ENCODE measurements around the gene BMP5.

BMP5 gene

GRCh38 chr6:55811074-55811473 lies 64.3 kb downstream of the BMP5 start:
- DNase-seq (ENCODE audit: low spot score): no peak

GRCh38 chr6:55802259-55802658 lies 73.1 kb downstream of the BMP5 start:
- no peak for DNase-seq (ENCODE audit: low spot score)

GRCh38 chr6:55798571-55798970 lies 76.8 kb downstream of the BMP5 start:
- no peak for DNase-seq (ENCODE audit: low spot score)

GRCh38 chr6:55794136-55794812 lies 81.1 kb downstream of the BMP5 start:
- DNase-seq (ENCODE audit: low spot score): no peak

- DNase-seq (ENCODE audit: low spot score): no peak
Measured at GRCh38 chr6:55785273-55785672, 90.1 kb downstream of the BMP5 start.

- no peak for DNase-seq (ENCODE audit: low spot score)
Measured at GRCh38 chr6:55782275-55782674, 93.1 kb downstream of the BMP5 start.

- no peak for DNase-seq (ENCODE audit: low spot score)
Measured at GRCh38 chr6:55778705-55779104, 96.7 kb downstream of the BMP5 start.

- no peak for DNase-seq (ENCODE audit: low spot score)
Measured at GRCh38 chr6:55777469-55777868, 97.9 kb downstream of the BMP5 start.

- no peak for DNase-seq (ENCODE audit: low spot score)
Measured at GRCh38 chr6:55776113-55776512, 99.3 kb downstream of the BMP5 start.

- DNase-seq (ENCODE audit: low spot score): no peak
Measured at GRCh38 chr6:55775029-55775318, 100.4 kb downstream of the BMP5 start.

- DNase-seq (ENCODE audit: low spot score): no peak
Measured at GRCh38 chr6:55774286-55775028, 100.9 kb downstream of the BMP5 start.

- DNase-seq (ENCODE audit: low spot score): no peak
Measured at GRCh38 chr6:55773620-55774216, 101.7 kb downstream of the BMP5 start.

- no peak for DNase-seq (ENCODE audit: low spot score)
Measured at GRCh38 chr6:55772730-55773129, 102.7 kb downstream of the BMP5 start.

GRCh38 chr6:55759536-55759935 lies 115.9 kb downstream of the BMP5 start:
- no peak for DNase-seq (ENCODE audit: low spot score)

- no peak for DNase-seq (ENCODE audit: low spot score)
Measured at GRCh38 chr6:55758156-55758937, 117.0 kb downstream of the BMP5 start.

- DNase-seq (ENCODE audit: low spot score): no peak
Measured at GRCh38 chr6:55756531-55757031, 118.8 kb downstream of the BMP5 start.

- no peak for DNase-seq (ENCODE audit: low spot score)
Measured at GRCh38 chr6:55748880-55749279, 126.5 kb downstream of the BMP5 start.

GRCh38 chr6:55746473-55746872 lies 128.9 kb downstream of the BMP5 start:
- no peak for DNase-seq (ENCODE audit: low spot score)

- DNase-seq (ENCODE audit: low spot score): no peak
Measured at GRCh38 chr6:55734256-55734655, 141.1 kb downstream of the BMP5 start.

GRCh38 chr6:55729665-55730064 lies 145.7 kb downstream of the BMP5 start:
- no peak for DNase-seq (ENCODE audit: low spot score)

GRCh38 chr6:55726144-55726543 lies 149.2 kb downstream of the BMP5 start:
- no peak for DNase-seq (ENCODE audit: low spot score)

- DNase-seq (ENCODE audit: low spot score): no peak
Measured at GRCh38 chr6:55714831-55715230, 160.6 kb downstream of the BMP5 start.

GRCh38 chr6:55713436-55713835 lies 162.0 kb downstream of the BMP5 start:
- DNase-seq (ENCODE audit: low spot score): no peak
